Neural crest cell (in vitro differentiated cells): ENCODE data around the gene ULK4. TPM values are rescaled to one million over a fixed set of nuclear protein-coding genes. Genes with fewer than 3 reads are reported as not detected.

Source experiments
- DNase-seq: peaks from one replicate; pipeline ENCODE4 v3.0.0; 2021; ENCODE audit warnings: low read depth, mixed read lengths, low spot score
- H3K27ac Mint-ChIP-seq: one replicate; pipeline ENCODE4 v1.8.0; 2021; ENCODE audit warnings: mild to moderate bottlenecking, mixed read lengths; ENCODE audit not compliant: unreplicated experiment
- H3K27me3 Mint-ChIP-seq: 2 replicates; pipeline ENCODE4 v1.8.0; 2021; ENCODE audit warnings: low read depth, mild to moderate bottlenecking, mixed read lengths
- H3K36me3 Mint-ChIP-seq: 2 replicates; pipeline ENCODE4 v1.8.0; 2021; ENCODE audit warnings: low read depth, mild to moderate bottlenecking, mixed read lengths
- H3K4me1 Mint-ChIP-seq: 2 replicates; pipeline ENCODE4 v1.8.0; 2021; ENCODE audit warnings: mixed read lengths
- H3K4me3 Mint-ChIP-seq: one replicate; pipeline ENCODE4 v1.8.0; 2021; ENCODE audit warnings: mild to moderate bottlenecking, mixed read lengths
- H3K9me3 Mint-ChIP-seq: 2 replicates; pipeline ENCODE4 v1.8.0; 2021; ENCODE audit warnings: mixed read lengths
- total RNA-seq: library from RNA; stranded (reverse); gene quantifications from 2 replicates; pipeline ENCODE4 v1.2.1, GENCODE V29; 2021
- TF ChIP-seq, protein P1 (sequence below): fragments of 200-600 bp; sonication (generic); conservative IDR thresholded peaks from 2 replicates; pipeline ENCODE4 v1.5.0; 2021; ENCODE audit warnings: antibody characterized with exemption, mild to moderate bottlenecking

Gene ULK4
- total RNA-seq, 1 donor from 2014 or later = 10.2 TPM

DNA sequence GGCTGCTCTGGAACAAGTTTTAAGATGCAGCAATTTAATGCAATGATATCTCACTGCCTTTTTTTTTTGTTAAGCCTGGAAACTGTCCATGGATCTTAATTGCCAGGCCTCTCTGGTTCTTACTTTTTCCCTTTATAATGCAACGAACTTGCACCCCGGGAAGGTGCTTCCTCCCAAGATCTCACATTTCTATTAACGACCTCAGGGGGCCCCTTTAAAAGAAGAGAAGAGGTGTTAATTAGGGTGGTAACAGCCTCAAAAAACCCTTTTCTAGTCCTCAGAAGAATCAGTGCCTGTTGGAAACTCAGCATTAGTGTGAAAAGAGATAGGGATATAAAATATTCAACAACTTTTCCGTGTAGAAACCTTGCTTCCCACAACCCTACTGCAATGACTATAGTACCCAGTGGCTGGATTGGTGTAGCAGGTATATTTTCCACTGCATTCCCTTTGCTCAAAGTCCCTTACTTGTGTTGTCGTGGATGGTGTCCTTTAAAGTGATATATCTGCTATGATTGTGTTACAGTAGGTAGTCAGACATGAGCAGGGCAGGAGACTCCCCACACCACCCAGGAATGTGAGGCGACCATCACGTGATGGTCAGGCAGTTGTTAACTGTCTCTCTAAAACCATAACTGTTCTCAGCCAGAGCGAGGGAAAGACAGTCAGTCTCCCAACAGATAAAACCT lies 640.8 kb downstream of the ULK4 start:
- no peaks in the 10 kb centered on the region for H3K36me3 Mint-ChIP-seq
- DNase-seq = no peak
- TF ChIP-seq, protein P1, sequence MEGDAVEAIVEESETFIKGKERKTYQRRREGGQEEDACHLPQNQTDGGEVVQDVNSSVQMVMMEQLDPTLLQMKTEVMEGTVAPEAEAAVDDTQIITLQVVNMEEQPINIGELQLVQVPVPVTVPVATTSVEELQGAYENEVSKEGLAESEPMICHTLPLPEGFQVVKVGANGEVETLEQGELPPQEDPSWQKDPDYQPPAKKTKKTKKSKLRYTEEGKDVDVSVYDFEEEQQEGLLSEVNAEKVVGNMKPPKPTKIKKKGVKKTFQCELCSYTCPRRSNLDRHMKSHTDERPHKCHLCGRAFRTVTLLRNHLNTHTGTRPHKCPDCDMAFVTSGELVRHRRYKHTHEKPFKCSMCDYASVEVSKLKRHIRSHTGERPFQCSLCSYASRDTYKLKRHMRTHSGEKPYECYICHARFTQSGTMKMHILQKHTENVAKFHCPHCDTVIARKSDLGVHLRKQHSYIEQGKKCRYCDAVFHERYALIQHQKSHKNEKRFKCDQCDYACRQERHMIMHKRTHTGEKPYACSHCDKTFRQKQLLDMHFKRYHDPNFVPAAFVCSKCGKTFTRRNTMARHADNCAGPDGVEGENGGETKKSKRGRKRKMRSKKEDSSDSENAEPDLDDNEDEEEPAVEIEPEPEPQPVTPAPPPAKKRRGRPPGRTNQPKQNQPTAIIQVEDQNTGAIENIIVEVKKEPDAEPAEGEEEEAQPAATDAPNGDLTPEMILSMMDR = no peak
- H3K4me1 Mint-ChIP-seq = peaks cover 22% of the 10 kb centered on the region
- no peaks in the 10 kb centered on the region for H3K9me3 Mint-ChIP-seq
- H3K4me3 Mint-ChIP-seq = no peak overlapping the region
- no peaks in the 10 kb centered on the region for H3K27me3 Mint-ChIP-seq
- no peak overlapping the region for H3K27ac Mint-ChIP-seq

DNA sequence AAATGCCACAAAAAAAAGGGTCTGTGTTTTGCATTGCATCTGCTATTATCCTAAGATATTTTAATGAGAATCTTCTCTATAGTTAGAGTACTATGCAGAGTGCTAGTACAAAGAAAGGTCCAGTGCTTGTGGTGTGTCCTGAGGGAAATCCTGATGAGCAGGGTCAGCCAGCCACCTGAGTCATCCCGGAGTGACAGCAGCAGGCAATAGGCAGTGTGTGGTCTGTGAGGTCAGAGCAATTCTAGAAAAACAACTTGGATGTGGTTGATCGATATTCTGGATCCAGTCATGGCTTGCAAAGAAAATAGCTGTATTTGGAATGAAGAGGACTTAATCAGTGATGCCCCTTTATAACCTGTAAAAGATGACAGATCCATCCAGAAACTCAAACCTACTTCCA lies 643.4 kb downstream of the ULK4 start:
- no peak for DNase-seq
- Mint-ChIP-seq H3K9me3 (no peaks in the 10 kb centered on the region), H3K27ac (no peak overlapping the region), H3K4me3 (no peak overlapping the region), H3K36me3 (no peaks in the 10 kb centered on the region), H3K4me1 (peaks cover 11% of the 10 kb centered on the region), H3K27me3 (no peaks in the 10 kb centered on the region)
- TF ChIP-seq, protein P1 = no peak

DNA sequence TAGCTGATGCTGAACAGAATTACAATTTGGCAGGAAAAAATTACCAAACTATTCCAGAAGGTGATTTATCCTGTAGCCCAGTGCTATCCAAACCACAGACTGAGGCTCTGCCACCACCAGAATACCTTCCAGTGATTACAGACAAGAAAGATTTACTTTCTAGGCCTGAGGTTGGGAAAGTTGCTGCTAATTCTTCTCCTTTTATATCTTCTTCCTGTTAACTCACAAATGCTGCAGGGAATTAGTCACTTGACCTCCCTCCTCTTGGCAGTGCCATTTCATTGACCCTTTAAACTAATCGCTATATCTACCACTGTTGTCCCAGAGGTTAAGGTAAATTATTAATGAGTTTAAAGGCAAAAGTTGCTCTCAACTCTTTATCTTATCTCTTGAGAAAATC lies 644.2 kb downstream of the ULK4 start:
- Mint-ChIP-seq H3K27me3 (no peaks in the 10 kb centered on the region), H3K36me3 (no peaks in the 10 kb centered on the region), H3K9me3 (no peaks in the 10 kb centered on the region), H3K4me1 (peaks cover 11% of the 10 kb centered on the region), H3K4me3 (no peak overlapping the region), H3K27ac (no peak overlapping the region)
- no peak for DNase-seq
- TF ChIP-seq, protein P1 = no peak

DNA sequence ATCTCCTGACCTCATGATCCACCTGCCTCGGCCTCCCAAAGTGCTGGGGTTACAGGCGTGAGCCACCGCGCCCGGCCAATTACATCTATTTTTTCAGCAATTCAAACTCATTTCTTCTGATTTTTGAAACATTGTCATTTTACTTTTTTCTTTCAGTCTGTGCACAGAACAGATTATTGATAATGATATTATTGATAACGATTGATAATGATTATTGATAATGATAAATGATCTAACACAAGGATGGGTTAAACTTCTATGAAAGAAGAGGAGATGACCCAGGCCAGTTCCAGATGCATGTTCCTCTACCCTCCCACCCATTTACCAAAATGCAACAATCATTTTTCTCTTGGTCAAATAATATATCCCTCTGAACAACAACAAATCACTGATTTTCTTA lies 644.6 kb downstream of the ULK4 start:
- no peak for DNase-seq
- TF ChIP-seq, protein P1 = no peak
- Mint-ChIP-seq H3K27ac (no peak overlapping the region), H3K36me3 (no peaks in the 10 kb centered on the region), H3K4me3 (no peak overlapping the region), H3K4me1 (peaks cover 11% of the 10 kb centered on the region), H3K9me3 (no peaks in the 10 kb centered on the region), H3K27me3 (no peaks in the 10 kb centered on the region)

DNA sequence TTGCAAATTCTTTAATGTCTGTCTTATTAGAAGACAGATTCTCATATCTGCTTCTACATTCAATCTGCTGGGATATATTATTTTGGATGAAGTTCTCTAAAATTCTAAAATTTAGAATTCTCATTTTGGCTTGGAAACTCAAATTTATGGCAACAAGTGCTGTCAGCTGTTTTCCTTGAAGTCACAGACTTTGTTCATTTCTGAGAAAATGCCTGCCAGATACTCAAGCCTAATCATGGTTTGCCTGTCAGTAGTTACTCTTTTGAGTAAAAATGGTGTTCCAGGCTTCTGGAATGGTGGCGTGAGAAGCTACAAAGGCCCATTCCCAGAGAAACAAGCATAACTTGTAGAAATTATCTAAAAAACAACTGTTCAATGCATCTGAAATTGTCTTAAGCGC lies 646.8 kb downstream of the ULK4 start:
- DNase-seq = no peak
- Mint-ChIP-seq H3K27me3 (no peaks in the 10 kb centered on the region), H3K9me3 (no peaks in the 10 kb centered on the region), H3K36me3 (no peaks in the 10 kb centered on the region), H3K4me3 (no peak overlapping the region), H3K4me1 (peaks cover 11% of the 10 kb centered on the region), H3K27ac (no peak overlapping the region)
- TF ChIP-seq, protein P1 = no peak
